GM21447 (cell line): ENCODE results near the gene ZCWPW2.

Source experiments
- ATAC-seq: cut with Tn5 transposase; IDR thresholded peaks from one replicate; pipeline ENCODE4 v1.9.1; 2021; ENCODE audit not compliant: unreplicated experiment

The ZCWPW2 gene

GRCh38 chr3:28348629-28349468 is at the start of gene ZCWPW2, which contains the start of gene AZI2:
ZCWPW2 (plus strand) TSS chr3:28348721; CDS start chr3:28413069, 64,348 bp downstream.
AZI2 (minus strand) TSS chr3:28348824; CDS start chr3:28340617, 8,207 bp downstream.
- peak; percentile 89 for ATAC-seq

- ATAC-seq, result no peak
Observed at GRCh38 chr3:28299705-28300104, 48.8 kb upstream of the ZCWPW2 start.

GRCh38 chr3:28300345-28300962 is 48.1 kb upstream of the ZCWPW2 start:
- no peak for ATAC-seq

GRCh38 chr3:28301688-28302087 is 46.8 kb upstream of the ZCWPW2 start:
- ATAC-seq, result no peak

- ATAC-seq, result no peak
Observed at GRCh38 chr3:28308196-28308595, 40.3 kb upstream of the ZCWPW2 start.

GRCh38 chr3:28315711-28316110 is 32.8 kb upstream of the ZCWPW2 start:
- no peak for ATAC-seq

GRCh38 chr3:28316226-28316625 is 32.3 kb upstream of the ZCWPW2 start:
- ATAC-seq, result no peak

- peak; percentile 87 for ATAC-seq
Observed at GRCh38 chr3:28317438-28318022, 31.0 kb upstream of the ZCWPW2 start.

GRCh38 chr3:28320981-28321380 is 27.5 kb upstream of the ZCWPW2 start:
- no peak for ATAC-seq

- ATAC-seq, result no peak
Observed at GRCh38 chr3:28322464-28322863, 26.1 kb upstream of the ZCWPW2 start.

GRCh38 chr3:28326458-28326926 is 22.0 kb upstream of the ZCWPW2 start:
- ATAC-seq, result peak; percentile 79

GRCh38 chr3:28328188-28329151 is 20.1 kb upstream of the ZCWPW2 start:
- no peak for ATAC-seq

GRCh38 chr3:28334552-28334951 is 14.0 kb upstream of the ZCWPW2 start:
- no peak for ATAC-seq

- ATAC-seq, result no peak
Observed at GRCh38 chr3:28335246-28335645, 13.3 kb upstream of the ZCWPW2 start.

GRCh38 chr3:28337230-28337629 is 11.3 kb upstream of the ZCWPW2 start:
- no peak for ATAC-seq

- no peak for ATAC-seq
Observed at GRCh38 chr3:28343144-28343543, 5.4 kb upstream of the ZCWPW2 start.

GRCh38 chr3:28345690-28346089 is 2.8 kb upstream of the ZCWPW2 start:
- ATAC-seq, result no peak

GRCh38 chr3:28347374-28348264 is 902 bp upstream of the ZCWPW2 start:
- ATAC-seq, result no peak

- no peak for ATAC-seq
Observed at GRCh38 chr3:28348265-28348628, 274 bp upstream of the ZCWPW2 start.
